HepG2 (cell line): ENCODE measurements around the gene STIP1. TPM values are rescaled to one million over a fixed set of nuclear protein-coding genes. Genes with fewer than 3 reads are reported as not detected.

Experiments
- AFF4 ChIP-seq: sonication (generic); formaldehyde crosslinking; IDR thresholded peaks from 2 replicates; pipeline ENCODE4 v1.4.0; 2020; ENCODE audit warnings: missing genetic modification reagents
- AGO2 ChIP-seq: fragments of 200-400 bp; formaldehyde crosslinking; optimal IDR thresholded peaks from 2 replicates; pipeline ENCODE3; 2017; ENCODE audit warnings: mild to moderate bottlenecking, low read depth, low read length, moderate library complexity
- CEBPB ChIP-seq: IDR thresholded peaks from 2 replicates; pipeline ENCODE4 v1.6.1; 2011; ENCODE audit warnings: low read depth, low read length, improper control_type of control experiment, borderline replicate concordance
- GTF3A ChIP-seq: sonication (generic); formaldehyde crosslinking; conservative IDR thresholded peaks from 2 replicates; pipeline ENCODE4 v1.4.0; 2020; ENCODE audit warnings: mild to moderate bottlenecking, missing genetic modification reagents
- HNF1B ChIP-seq: sonication (generic); formaldehyde crosslinking; IDR thresholded peaks from 2 replicates; pipeline ENCODE4 v1.5.1; 2020; ENCODE audit warnings: mild to moderate bottlenecking, moderate library complexity, missing genetic modification reagents
- ISL2 ChIP-seq: sonication (generic); formaldehyde crosslinking; IDR thresholded peaks from 2 replicates; pipeline ENCODE4 v1.5.0; 2020; ENCODE audit warnings: missing genetic modification reagents
- JARID2 ChIP-seq: sonication (generic); formaldehyde crosslinking; IDR thresholded peaks from 2 replicates; pipeline ENCODE4 v1.8.1; 2023; ENCODE audit warnings: missing genetic modification reagents, inconsistent platforms; ENCODE audit not compliant: insufficient replicate concordance
- KAT8 ChIP-seq: IDR thresholded peaks from 2 replicates; pipeline ENCODE4 v1.6.1; 2016; ENCODE audit warnings: missing genetic modification reagents, missing compliant biosample characterization
- KDM5B ChIP-seq: sonication (generic); formaldehyde crosslinking; IDR thresholded peaks from 2 replicates; pipeline ENCODE4 v1.4.0; 2020; ENCODE audit warnings: missing genetic modification reagents, mild to moderate bottlenecking, borderline replicate concordance
- KDM6A ChIP-seq: IDR thresholded peaks from 2 replicates; pipeline ENCODE4 v1.6.1; 2016; ENCODE audit warnings: low read depth
- KLF11 ChIP-seq: IDR thresholded peaks from 2 replicates; pipeline ENCODE4 v1.6.1; 2016; ENCODE audit warnings: missing compliant biosample characterization
- MEF2D ChIP-seq: sonication (generic); formaldehyde crosslinking; IDR thresholded peaks from 2 replicates; pipeline ENCODE4 v1.5.1; 2020; ENCODE audit warnings: mild to moderate bottlenecking, missing genetic modification reagents
- PHF20 ChIP-seq: sonication (generic); formaldehyde crosslinking; IDR thresholded peaks from 2 replicates; pipeline ENCODE4 v1.5.0; 2020; ENCODE audit warnings: mild to moderate bottlenecking, missing genetic modification reagents
- PHF8 ChIP-seq: sonication (generic); formaldehyde crosslinking; IDR thresholded peaks from 2 replicates; pipeline ENCODE4 v1.5.0; 2020; ENCODE audit warnings: missing genetic modification reagents
- SP4 ChIP-seq: sonication (generic); formaldehyde crosslinking; IDR thresholded peaks from 2 replicates; pipeline ENCODE4 v1.8.1; 2023; ENCODE audit warnings: mild to moderate bottlenecking, missing genetic modification reagents
- TAF1 ChIP-seq: sonication (generic); formaldehyde crosslinking; IDR thresholded peaks from 2 replicates; pipeline ENCODE4 v1.4.0; 2020; ENCODE audit warnings: missing genetic modification reagents
- TBX2 ChIP-seq: sonication (generic); formaldehyde crosslinking; IDR thresholded peaks from 2 replicates; pipeline ENCODE4 v1.5.0; 2020; ENCODE audit warnings: missing genetic modification reagents, mild to moderate bottlenecking, borderline replicate concordance
- YY1 ChIP-seq: IDR thresholded peaks from 2 replicates; pipeline ENCODE4 v1.6.1; 2011; ENCODE audit warnings: low read length, low read depth, moderate library complexity, mild to moderate bottlenecking; ENCODE audit not compliant: insufficient read depth, insufficient replicate concordance
- ZBTB7B ChIP-seq: sonication (generic); formaldehyde crosslinking; IDR thresholded peaks from 2 replicates; pipeline ENCODE4 v1.4.0; 2020; ENCODE audit warnings: missing genetic modification reagents
- ZNF251 ChIP-seq: sonication (generic); formaldehyde crosslinking; IDR thresholded peaks from 2 replicates; pipeline ENCODE4 v1.9.0; 2021; ENCODE audit warnings: mild to moderate bottlenecking, missing genetic modification reagents
- ZNF260 ChIP-seq: sonication (generic); formaldehyde crosslinking; IDR thresholded peaks from 2 replicates; pipeline ENCODE4 v1.4.0; 2020; ENCODE audit warnings: missing genetic modification reagents, low read depth, mild to moderate bottlenecking, borderline replicate concordance
- ZNF263 ChIP-seq: sonication (generic); formaldehyde crosslinking; IDR thresholded peaks from 2 replicates; pipeline ENCODE4 v1.4.0; 2020; ENCODE audit warnings: missing genetic modification reagents
- ZNF329 ChIP-seq: sonication (generic); formaldehyde crosslinking; IDR thresholded peaks from 2 replicates; pipeline ENCODE4 v1.9.0; 2021; ENCODE audit warnings: low read depth, mild to moderate bottlenecking, missing genetic modification reagents
- ZNF446 ChIP-seq: sonication (generic); formaldehyde crosslinking; IDR thresholded peaks from 2 replicates; pipeline ENCODE4 v1.5.0; 2020; ENCODE audit warnings: mild to moderate bottlenecking, missing genetic modification reagents
- ZNF451 ChIP-seq: sonication (generic); formaldehyde crosslinking; IDR thresholded peaks from 2 replicates; pipeline ENCODE4 v1.5.0; 2020; ENCODE audit warnings: mild to moderate bottlenecking, missing genetic modification reagents
- polyA plus RNA-seq, 8 experiments: library from polyadenylated mRNA; depleted of rRNA in 3 of 8; stranded (reverse) in 7 of 8; unstranded in 1 of 8; fragments of >200 nt; fragmentation: Illumina TruSeq in 4 of 8; extraction: Trizol in 4 of 8; gene quantifications; 2 replicates each; pipeline versions ENCODE4 v1.2.1 to v1.2.3, GENCODE V29; 2011 to 2016; ENCODE audit warnings: low read depth in 4 of 8, missing spikeins in 1 of 8, mixed read lengths in 1 of 8; ENCODE audit not compliant: insufficient read depth in 1 of 8
- total RNA-seq, 5 experiments: library from RNA; depleted of rRNA; stranded (reverse); fragments of >200 nt; fragmentation: Illumina TruSeq; extraction: Trizol; gene quantifications; 2 replicates each; pipeline ENCODE4 v1.2.3, GENCODE V29; 2016; ENCODE audit warnings: low read depth in 1 of 5
- TF ChIP-seq, protein P1 (sequence below): sonication (generic); formaldehyde crosslinking; IDR thresholded peaks from 2 replicates; pipeline ENCODE4 v1.8.1; 2023; ENCODE audit warnings: mild to moderate bottlenecking, inconsistent platforms, moderate library complexity, missing genetic modification reagents, borderline replicate concordance

The STIP1 gene
- total and polyA plus RNA-seq, 2 of the 13 experiments (the other 11 are each of a cell fraction or from before 2014, with no cell fraction given): 81.1 to 217 TPM

DNA sequence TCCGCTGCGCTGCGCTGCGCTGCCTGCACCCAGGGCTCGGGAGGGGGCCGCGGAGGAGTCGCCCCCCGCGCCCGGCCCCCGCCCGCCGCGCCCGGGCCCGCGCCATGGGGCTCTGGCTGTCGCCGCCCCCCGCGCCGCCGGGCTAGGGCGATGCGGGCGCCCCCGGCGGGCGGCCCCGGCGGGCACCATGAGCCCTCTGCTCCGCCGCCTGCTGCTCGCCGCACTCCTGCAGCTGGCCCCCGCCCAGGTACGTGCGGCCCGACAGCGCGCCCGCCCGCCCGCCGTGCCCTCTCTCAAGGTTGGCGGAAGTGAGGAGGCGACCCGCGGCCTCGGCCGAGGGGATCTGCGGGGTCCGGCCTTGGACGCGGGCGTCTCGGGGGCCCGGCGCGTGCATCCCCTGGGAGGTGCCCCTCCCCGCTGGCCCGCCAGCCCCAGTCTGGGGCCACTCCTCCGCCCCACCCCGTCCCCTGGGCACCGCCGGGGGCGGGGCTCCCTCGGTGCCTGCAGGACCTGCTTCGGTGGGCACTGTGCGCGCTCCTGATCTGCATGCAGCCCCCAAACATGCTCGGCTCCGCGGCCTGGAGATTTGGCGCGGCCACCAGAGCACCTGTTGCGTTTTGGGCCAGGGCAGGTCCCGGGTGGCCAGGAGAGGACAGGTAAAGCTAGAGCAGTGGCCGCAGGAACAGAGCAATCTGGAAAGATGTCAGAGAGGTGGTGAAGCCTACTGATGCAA, 48.8 kb downstream of the STIP1 start (continued):
- no peak for TF ChIP-seq HNF1B (CRISPR knock-in tag)
- TF ChIP-seq ISL2 (CRISPR knock-in tag): 0 out of 2 replicates have a peak, but pooled peaks have one; percentile 15
- TF ChIP-seq KDM5B (CRISPR knock-in tag): peak; percentile 42; the same call in 1 of the 2 replicates
- TF ChIP-seq ZNF451 (CRISPR knock-in tag): no peak
- TF ChIP-seq AFF4: no peak
- TF ChIP-seq PHF20: no peak
- TF ChIP-seq JARID2: no peak
- peak; percentile 66; the same call in 1 of the 2 replicates for TF ChIP-seq TBX2 (CRISPR knock-in tag)
- TF ChIP-seq YY1: peak; percentile 53
- no peak for TF ChIP-seq GTF3A
- no peak for TF ChIP-seq ZNF251 (CRISPR knock-in tag)
- TF ChIP-seq CEBPB: no peak
- TF ChIP-seq KDM6A (CRISPR knock-in tag): no peak
- no peak for TF ChIP-seq KLF11 (CRISPR knock-in tag)
- TF ChIP-seq SP4 (CRISPR knock-in tag): peak; percentile 60
- no peak for TF ChIP-seq MEF2D (CRISPR knock-in tag)
- TF ChIP-seq, protein P1, sequence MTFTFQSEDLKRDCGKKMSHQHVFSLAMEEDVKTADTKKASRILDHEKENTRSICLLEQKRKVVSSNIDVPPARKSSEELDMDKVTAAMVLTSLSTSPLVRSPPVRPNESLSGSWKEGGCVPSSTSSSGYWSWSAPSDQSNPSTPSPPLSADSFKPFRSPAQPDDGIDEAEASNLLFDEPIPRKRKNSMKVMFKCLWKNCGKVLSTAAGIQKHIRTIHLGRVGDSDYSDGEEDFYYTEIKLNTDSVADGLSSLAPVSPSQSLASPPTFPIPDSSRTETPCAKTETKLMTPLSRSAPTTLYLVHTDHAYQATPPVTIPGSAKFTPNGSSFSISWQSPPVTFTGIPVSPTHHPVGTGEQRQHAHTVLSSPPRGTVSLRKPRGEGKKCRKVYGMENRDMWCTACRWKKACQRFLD (CRISPR knock-in tag): no peak
- no peak for TF ChIP-seq AGO2
- no peak for TF ChIP-seq ZNF260
- peak; percentile 33; the same call in 1 of the 2 replicates for TF ChIP-seq PHF8 (CRISPR knock-in tag)
- TF ChIP-seq ZNF446 (CRISPR knock-in tag): peak; percentile 61; the same call in 1 of the 2 replicates
- no peak for TF ChIP-seq ZNF329 (CRISPR knock-in tag)
- TF ChIP-seq ZBTB7B: peak; percentile 40
- TF ChIP-seq ZNF263: no peak
- TF ChIP-seq TAF1 (CRISPR knock-in tag): peak; percentile 13; the same call in 1 of the 2 replicates
- TF ChIP-seq KAT8 (CRISPR knock-in tag): no peak
